Neutrophil (primary cell): ENCODE measurements around the gene SSTR3.

Experiments used
- H3K27ac ChIP-seq: fragments of 200-600 bp; sonication (generic); 2 replicates; pipeline ENCODE4 v1.5.1; 2016; ENCODE audit warnings: mild to moderate bottlenecking, moderate library complexity
- H3K27me3 ChIP-seq: fragments of 200-600 bp; sonication (generic); 2 replicates; pipeline ENCODE4 v1.6.0; 2016; ENCODE audit warnings: mild to moderate bottlenecking
- H3K36me3 ChIP-seq: fragments of 200-600 bp; sonication (generic); 2 replicates; pipeline ENCODE4 v1.5.1; 2017
- H3K4me1 ChIP-seq, 2 experiments: fragments of 200-600 bp in 1 of 2; sonication (generic) in 1 of 2; 1 replicate in 1 of 2; 2 replicates in 1 of 2; pipeline versions ENCODE4 v1.5.1 to v1.6.1; 2013 to 2016; ENCODE audit warnings: low read depth in 1 of 2, low read length in 1 of 2, mild to moderate bottlenecking in 1 of 2, moderate library complexity in 1 of 2; ENCODE audit not compliant: control insufficient read depth in 1 of 2, insufficient read depth in 1 of 2
- H3K4me3 ChIP-seq, 2 experiments: fragments of 200-600 bp in 1 of 2; sonication (generic) in 1 of 2; 1 replicate in 1 of 2; 2 replicates in 1 of 2; pipeline ENCODE4 v1.5.1; 2013 to 2016; ENCODE audit warnings: low read depth in 1 of 2, low read length in 1 of 2, mild to moderate bottlenecking in 1 of 2, moderate library complexity in 1 of 2
- H3K9me3 ChIP-seq: fragments of 200-600 bp; sonication (generic); 2 replicates; pipeline ENCODE4 v1.5.1; 2016
- TF ChIP-seq, protein P1 (sequence below): fragments of 200-600 bp; sonication (generic); IDR thresholded peaks from 2 replicates; pipeline ENCODE4 v1.5.1; 2016; ENCODE audit warnings: antibody characterized with exemption

SSTR3 gene

DNA sequence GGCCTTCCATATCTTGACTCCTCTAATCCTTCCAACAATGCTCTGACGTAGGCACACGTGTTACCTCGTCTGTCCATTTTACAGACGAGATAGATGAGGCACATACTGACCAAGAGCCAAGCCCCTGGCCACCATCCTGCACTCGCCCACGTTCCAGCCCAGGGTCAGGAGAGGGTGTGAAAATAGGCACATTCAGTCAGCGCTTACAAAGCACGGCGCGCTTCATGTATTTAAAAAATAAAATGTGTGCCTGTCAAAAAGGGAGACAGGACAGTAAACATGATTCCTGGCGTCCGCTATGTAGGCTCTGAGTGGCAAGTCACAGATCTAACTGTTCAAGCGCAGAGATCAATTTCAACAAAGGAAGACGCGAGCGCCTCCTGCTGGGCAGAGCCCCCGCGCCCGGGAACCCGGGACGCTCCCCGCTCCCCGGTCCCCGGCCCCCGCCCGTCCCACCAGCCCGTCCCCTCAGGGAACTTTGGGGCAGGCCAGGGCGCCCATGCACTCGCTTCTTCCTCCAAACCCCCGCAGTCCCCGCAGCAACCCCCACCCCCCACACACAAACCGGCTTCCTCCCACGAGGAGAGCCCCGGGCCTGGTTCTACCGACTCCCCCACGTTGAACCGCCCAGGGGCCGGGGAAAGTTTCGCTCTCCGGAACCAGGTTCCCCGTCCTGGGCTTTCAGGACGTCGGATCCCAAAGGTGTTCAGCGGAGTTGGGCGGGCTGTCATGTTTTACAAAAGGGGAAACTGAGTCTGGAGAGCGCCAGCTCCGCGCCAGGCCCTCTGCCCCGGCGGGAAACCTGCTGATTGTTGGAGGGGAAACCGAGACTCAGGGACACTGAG is 13.8 kb downstream of the SSTR3 start:
- peaks cover 18 to 24% of the 10 kb centered on the region in 2 experiments for H3K4me1 ChIP-seq
- H3K27me3 ChIP-seq = no peaks in the 10 kb centered on the region
- TF ChIP-seq, protein P1, sequence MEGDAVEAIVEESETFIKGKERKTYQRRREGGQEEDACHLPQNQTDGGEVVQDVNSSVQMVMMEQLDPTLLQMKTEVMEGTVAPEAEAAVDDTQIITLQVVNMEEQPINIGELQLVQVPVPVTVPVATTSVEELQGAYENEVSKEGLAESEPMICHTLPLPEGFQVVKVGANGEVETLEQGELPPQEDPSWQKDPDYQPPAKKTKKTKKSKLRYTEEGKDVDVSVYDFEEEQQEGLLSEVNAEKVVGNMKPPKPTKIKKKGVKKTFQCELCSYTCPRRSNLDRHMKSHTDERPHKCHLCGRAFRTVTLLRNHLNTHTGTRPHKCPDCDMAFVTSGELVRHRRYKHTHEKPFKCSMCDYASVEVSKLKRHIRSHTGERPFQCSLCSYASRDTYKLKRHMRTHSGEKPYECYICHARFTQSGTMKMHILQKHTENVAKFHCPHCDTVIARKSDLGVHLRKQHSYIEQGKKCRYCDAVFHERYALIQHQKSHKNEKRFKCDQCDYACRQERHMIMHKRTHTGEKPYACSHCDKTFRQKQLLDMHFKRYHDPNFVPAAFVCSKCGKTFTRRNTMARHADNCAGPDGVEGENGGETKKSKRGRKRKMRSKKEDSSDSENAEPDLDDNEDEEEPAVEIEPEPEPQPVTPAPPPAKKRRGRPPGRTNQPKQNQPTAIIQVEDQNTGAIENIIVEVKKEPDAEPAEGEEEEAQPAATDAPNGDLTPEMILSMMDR = peak; percentile 91
- H3K9me3 ChIP-seq = no peaks in the 10 kb centered on the region
- no peaks in the 10 kb centered on the region for H3K36me3 ChIP-seq
- H3K4me3 ChIP-seq = peak overlapping the region; percentile 94 to 99
- H3K27ac ChIP-seq = peak overlapping the region; percentile 82

DNA sequence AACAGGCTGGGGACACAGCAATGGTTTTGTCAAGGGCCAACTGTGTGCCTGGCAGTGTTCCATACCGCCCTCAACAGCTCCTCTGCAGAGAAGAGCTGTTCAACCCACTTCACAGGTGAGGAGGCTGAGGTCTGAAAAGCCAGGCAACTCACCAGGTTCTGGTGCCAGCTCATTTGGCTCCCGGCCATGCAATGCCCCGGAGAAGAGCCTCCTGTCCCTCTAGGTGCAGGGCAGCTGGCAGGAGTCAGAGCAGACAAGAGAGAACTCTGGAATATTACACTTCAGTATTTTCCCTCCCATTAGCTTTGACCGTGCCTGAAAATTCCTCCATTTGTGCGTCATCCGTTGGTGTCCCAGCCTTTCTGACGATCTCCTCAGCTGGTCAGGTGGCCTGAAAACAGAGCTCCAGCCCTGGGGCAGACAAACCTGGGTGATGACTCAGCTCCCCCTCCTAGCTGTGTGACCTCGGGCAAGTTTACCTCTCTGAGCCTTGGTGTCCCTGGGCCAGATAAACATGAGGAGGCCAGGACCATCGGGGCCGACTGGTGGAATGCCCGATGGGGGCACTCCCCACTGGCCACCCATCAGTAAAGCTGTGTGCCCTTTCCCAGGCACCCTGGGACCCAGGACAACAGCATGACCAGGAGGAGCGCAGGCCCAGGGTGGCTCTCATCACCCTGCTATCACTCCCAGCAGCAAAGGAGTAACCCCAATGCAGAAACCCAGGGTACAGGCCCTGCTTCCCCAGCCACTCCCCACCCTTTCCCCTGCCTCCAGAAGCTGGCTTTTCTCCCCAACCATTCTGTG is 14.6 kb downstream of the SSTR3 start:
- H3K4me3 ChIP-seq = peak overlapping the region in 1 of 2 experiments; percentile 99
- no peaks in the 10 kb centered on the region for H3K9me3 ChIP-seq
- no peaks in the 10 kb centered on the region for H3K36me3 ChIP-seq
- H3K27me3 ChIP-seq = no peaks in the 10 kb centered on the region
- peaks cover 18 to 24% of the 10 kb centered on the region in 2 experiments for H3K4me1 ChIP-seq
- peak overlapping the region; percentile 82 for H3K27ac ChIP-seq
- TF ChIP-seq, protein P1 = no peak

DNA sequence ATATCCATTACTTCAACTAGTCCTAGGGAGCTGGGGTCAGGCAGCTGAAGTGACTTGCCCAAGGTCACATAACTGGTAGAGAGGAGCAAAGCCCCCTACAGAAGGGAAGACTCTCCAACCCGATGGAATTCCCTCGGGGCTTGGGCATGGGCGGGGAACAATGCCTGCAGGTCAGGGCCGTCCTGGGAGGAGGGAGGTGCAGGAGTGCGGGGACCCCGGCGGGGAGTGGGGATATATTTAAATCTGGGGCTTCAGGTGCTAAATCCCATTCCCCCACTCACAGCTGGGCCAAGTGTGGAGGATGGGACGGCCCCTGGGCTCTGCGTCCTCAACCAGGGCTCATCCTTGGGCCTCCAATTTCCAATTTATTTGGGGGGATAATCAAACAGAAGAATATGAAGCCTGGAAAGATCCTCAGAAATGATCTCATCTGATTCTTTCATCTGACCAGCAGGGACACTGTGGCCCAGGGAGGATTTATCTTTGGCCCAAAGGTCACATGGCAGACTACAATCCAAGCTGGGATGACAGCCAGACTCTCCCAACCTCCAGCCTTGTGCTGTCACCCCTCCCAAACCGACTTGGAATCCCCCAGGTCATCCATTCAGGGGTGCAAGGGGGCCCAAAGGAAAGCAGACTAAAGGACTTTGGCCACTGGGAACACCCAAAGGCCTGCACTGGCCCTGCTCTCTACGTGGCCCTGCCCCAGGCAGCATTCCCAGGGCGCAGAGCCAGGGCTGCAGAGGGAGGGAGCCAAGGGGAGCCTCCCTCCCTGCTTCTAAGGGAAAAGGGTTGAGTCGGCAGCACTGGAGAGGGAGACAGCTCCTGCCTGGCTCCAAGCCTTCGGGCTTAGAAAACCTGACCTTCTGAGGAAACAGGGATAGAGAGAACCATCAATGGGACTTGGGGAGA is 15.5 kb downstream of the SSTR3 start:
- no peak overlapping the region for H3K27ac ChIP-seq
- peaks cover 18 to 24% of the 10 kb centered on the region in 2 experiments for H3K4me1 ChIP-seq
- H3K4me3 ChIP-seq = no peak overlapping the region
- H3K27me3 ChIP-seq = no peaks in the 10 kb centered on the region
- TF ChIP-seq, protein P1 = no peak
- no peaks in the 10 kb centered on the region for H3K9me3 ChIP-seq
- no peaks in the 10 kb centered on the region for H3K36me3 ChIP-seq

DNA sequence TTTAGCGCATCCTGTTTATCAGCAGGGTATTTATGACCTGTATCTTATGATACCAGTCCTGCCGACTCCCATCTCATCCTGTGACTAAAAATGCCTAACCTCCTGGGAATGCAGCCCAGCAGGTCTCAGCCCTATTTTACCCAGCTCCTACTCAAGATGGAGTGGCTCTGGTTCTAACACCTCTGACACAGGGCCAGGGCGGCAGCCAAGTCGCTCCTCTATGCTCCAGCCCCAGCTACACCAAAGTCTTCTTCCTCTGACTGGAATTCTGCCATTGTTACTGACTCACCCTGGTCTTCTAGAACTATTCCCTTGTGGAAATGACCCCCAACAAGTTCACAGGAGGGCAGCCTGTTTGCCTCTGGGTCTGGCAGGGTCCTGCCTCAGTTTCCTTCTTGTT is 16.4 kb downstream of the SSTR3 start:
- TF ChIP-seq, protein P1 = no peak
- no peak overlapping the region for H3K4me3 ChIP-seq
- no peaks in the 10 kb centered on the region for H3K27me3 ChIP-seq
- H3K27ac ChIP-seq = no peak overlapping the region
- H3K4me1 ChIP-seq = peaks cover 16 to 22% of the 10 kb centered on the region in 2 experiments
- H3K36me3 ChIP-seq = no peaks in the 10 kb centered on the region
- H3K9me3 ChIP-seq = no peaks in the 10 kb centered on the region

DNA sequence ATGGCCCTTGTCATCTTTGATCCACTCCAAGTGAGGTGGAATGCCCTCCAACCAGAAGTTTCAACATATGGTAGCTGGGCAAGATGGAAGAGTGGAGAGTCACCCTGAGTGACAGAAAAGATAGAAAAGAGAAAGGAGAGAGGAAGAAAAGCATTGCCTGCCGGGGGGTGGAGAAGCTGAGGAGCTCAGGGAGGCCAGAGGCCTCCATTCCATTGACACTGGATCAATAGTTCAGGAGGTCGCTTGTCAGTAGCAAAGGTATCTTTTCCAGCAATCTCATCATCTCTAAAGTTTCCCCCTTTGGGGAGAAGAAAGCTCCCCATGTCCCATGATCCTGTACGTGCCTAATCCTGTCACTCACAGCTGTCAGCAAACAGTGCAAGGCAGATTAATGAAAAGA is 17.5 kb downstream of the SSTR3 start:
- Histone ChIP-seq H3K4me1 (peaks cover 11 to 13% of the 10 kb centered on the region in 2 experiments), H3K36me3 (no peaks in the 10 kb centered on the region), H3K27ac (no peak overlapping the region), H3K4me3 (no peak overlapping the region), H3K27me3 (no peaks in the 10 kb centered on the region), H3K9me3 (no peaks in the 10 kb centered on the region)
- TF ChIP-seq, protein P1 = no peak
